Limb (tissue), 2 donors: ENCODE measurements around the gene OLA1.

Experiments used
- DNase-seq, 2 donors: peaks; one replicate each; pipeline ENCODE4 v3.0.0-alpha.2; 2016; ENCODE audit errors: extremely low spot score in 2 of 2

Gene OLA1

DNA sequence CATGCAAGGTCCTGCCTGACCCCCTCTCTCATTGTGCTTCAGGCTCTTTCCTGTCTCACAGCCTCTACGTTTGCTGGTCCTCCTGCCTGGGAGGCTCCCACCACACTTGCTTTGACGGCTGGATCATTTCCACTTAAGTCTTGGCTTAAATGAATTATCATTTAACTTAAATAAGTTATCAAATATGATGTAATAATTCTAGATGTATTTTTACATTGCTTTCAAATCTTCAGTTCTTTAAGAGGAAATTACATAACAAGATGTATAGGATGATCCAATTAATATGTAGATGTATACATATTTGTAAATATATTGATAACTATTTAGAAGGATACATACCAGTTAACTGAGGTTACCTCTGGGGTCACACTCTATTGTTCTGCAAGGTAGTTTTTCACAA lies 180.5 kb downstream of the OLA1 start:
- DNase-seq: no peak

DNA sequence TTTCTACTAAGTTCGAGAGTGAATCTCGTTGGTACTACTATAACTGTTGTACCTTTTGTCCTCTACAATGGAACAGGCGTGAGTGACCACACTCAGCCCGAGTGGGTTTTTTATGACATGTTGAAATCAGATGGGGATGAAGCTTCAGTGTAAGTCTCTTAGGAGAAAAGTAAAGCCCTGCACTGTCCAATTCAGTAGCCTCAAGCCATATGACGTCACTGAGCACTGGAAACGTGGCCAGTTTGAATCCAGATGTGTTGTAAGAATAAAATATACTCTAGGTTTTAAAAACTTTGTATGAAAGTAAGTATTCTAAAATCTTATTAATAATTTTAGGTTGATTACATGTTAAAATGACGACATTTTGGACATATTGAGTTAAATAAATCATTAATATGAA lies 181.5 kb downstream of the OLA1 start:
- no peak for DNase-seq

- no peak for DNase-seq
Observed at GRCh38 chr2:174063492-174064092, 184.7 kb downstream of the OLA1 start.

GRCh38 chr2:174062934-174063333 lies 185.4 kb downstream of the OLA1 start:
- DNase-seq: no peak

DNA sequence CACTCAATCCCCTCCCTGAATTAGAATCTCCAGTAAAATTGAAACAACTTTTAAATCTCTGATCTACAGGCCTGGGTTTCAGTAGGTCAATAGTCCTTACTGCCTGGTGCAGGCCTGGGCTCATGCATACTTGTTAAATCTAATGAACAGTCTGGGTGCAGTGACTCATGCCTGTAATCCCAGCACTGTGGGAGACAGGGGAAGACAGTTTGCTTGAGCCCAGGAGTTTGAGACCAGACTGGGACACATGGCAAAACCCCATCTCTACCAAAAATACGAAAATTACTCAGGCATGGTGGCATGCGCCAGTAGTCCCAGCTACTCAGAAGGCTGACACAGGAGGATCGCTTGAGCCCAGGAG lies 188.5 kb downstream of the OLA1 start:
- no peak for DNase-seq

DNA sequence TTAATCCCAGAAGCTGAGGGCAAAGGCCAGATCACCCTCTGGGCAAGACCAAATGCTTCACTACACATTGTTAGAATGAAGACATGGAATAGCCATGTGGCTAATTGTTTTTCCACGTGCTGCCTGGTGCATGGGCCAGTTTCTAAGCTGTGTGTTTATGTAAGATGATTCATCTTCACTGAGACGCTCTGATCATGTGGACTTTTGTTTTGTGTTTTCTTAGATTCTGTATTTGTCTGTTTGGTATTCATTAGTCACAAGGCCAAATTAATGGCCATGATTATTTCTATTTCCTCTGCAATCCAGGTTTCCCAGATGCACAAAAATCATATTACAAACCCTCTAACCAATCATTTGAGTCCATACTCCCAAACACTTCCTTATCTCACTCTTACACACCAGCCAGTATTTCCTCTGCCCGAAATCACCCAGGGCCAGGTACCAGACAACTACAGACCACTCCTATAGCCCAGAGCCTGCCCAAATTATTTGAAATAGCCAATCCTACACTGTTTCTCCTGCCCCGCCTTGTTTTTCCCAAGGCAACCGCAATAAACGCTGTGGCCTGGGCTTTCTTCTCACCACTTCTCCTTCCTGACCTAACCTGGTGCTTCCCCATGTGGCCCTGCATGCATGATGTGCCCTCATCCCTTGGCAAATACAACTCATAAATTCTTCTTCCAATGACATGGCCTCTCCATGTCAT lies 189.0 kb downstream of the OLA1 start:
- no peak for DNase-seq

DNA sequence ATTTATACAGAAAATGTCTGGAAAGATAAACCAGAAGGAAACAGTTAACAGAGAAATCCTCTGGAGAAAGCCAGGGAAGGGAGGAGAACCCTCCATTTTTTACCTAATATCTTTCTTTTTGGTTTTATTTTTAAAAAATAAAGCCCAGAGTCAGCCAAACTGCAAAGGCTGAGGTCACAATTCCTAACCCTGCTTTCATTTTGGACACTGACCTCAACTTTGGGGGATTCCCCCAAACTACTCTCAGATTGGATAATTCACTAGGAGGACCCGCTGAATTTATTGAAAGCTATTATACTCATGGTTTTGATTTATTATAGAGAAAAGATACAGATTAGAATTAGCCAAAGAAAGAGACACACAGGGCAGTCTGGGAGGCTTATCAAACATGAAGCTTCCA lies 189.9 kb downstream of the OLA1 start:
- DNase-seq: no peak

GRCh38 chr2:174058026-174058425 lies 190.3 kb downstream of the OLA1 start:
- no peak for DNase-seq

DNA sequence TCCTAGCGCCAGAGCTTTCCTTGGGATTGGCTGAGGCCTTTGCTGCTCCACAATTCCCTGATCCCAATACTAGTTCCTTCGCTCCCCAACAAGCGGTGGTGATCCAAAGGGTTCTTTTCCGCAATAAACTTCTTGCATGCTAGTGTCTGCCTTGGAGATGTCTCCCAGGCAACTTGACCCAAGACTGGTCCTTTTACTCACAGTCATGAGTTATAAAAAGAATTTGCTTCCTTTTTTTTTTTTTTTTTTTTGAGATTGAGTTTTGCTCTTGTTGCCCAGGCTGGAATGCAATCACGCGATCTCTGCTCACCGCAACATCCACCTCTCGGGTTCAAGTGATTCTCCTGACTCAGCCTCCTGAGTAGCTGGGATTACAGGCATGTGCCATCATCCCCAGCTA lies 193.4 kb downstream of the OLA1 start:
- no peak for DNase-seq

DNA sequence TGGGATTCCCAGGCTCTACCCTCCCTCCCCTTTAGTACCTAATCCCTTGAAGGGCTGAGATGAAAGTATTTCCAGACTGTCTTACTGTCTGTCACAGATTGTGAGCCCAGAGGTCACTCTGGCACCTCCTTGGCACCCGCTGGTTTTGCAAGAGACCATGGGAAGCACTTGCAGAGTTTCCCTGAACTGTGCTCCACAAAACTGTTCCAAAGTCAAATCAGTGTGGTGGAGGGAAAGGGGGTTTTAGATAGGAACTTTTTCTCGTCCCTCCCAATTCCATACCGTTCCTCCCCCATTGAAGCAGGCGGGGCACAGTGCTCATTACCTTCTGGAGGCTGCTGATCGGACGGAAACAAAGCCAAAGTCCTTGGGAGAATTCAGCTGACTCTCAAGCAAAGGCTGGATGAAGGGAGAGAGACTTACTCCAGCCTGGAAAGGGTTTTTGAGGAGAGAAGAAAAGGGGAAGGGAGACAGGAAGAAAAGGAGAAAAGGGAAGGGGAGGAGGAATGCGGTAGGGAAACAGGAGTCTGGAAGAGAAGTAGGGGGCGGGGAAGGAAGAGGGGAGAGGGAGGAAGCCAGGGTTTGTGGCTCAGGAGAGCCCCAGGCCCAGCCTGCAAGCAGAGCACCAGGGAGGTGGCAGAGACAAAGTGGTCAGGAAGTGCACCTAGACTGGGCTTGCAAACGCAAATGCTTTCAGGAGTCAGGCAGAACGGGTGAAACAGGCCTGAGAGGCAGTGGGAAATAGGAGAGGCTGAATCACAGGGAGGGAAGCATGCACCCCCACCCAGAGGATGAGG lies 194.8 kb downstream of the OLA1 start:
- no peak for DNase-seq

DNA sequence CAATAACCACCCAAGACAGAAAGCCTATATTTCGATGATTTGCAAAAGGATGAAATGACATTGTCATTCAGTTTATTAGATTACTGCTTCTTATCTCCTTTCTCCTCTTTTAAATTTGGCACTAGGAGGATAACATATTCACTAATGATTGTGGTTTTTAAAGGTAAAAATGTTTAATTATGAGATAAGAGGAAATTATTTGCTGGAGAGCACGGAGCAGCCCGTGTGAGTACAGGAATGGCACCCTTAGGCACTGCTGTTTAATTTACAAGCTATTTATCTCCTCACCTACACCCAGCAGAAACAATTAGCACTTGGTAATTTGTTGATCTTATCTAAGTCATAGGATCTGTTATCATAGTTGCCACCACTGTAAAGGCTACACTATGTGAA lies 195.8 kb downstream of the OLA1 start:
- DNase-seq: no peak

- peak; percentile 53 to 60 for DNase-seq
Observed at GRCh38 chr2:174051741-174052583, 196.4 kb downstream of the OLA1 start.

- DNase-seq: no peak
Observed at GRCh38 chr2:174051068-174051467, 197.3 kb downstream of the OLA1 start.

- no peak for DNase-seq
Observed at GRCh38 chr2:174049895-174050294, 198.4 kb downstream of the OLA1 start.

GRCh38 chr2:174048243-174048642 lies 200.1 kb downstream of the OLA1 start:
- DNase-seq: no peak

GRCh38 chr2:174047746-174048145 lies 200.6 kb downstream of the OLA1 start:
- no peak for DNase-seq

DNA sequence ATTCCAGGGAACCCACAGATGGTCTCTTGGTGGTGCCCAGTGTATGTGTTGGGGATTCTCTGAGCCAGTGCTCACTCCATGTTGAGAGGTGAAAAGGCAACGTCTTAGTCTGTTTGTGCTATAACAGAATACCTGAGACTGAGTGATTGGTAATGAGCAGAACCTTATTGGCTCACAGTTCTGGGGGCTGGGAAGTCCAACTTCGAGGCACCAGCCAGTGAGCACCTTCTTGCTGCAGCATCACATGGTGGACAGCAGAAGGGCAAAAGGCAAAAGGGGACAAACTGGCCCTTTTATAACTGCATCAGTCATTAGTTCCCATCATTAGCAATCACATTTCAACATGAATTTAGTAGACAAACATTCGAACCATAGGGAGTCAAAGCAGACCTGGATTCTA lies 202.2 kb downstream of the OLA1 start:
- no peak for DNase-seq

- DNase-seq: no peak
Observed at GRCh38 chr2:174044556-174044955, 203.8 kb downstream of the OLA1 start.

DNA sequence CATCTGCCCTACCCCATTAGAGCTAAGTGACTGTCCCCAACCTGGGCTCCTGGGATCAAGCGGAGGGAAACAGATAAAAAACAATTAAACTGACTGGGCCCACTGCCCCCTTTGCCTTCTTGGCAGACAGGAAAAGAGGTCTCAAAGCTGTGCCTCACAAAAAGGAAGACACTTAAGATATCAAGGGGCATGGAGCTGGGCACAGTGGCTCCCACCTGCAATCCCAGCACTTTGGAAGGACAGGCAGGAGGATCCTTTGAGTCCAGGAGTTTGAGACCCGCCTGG lies 208.0 kb downstream of the OLA1 start:
- no peak for DNase-seq

DNA sequence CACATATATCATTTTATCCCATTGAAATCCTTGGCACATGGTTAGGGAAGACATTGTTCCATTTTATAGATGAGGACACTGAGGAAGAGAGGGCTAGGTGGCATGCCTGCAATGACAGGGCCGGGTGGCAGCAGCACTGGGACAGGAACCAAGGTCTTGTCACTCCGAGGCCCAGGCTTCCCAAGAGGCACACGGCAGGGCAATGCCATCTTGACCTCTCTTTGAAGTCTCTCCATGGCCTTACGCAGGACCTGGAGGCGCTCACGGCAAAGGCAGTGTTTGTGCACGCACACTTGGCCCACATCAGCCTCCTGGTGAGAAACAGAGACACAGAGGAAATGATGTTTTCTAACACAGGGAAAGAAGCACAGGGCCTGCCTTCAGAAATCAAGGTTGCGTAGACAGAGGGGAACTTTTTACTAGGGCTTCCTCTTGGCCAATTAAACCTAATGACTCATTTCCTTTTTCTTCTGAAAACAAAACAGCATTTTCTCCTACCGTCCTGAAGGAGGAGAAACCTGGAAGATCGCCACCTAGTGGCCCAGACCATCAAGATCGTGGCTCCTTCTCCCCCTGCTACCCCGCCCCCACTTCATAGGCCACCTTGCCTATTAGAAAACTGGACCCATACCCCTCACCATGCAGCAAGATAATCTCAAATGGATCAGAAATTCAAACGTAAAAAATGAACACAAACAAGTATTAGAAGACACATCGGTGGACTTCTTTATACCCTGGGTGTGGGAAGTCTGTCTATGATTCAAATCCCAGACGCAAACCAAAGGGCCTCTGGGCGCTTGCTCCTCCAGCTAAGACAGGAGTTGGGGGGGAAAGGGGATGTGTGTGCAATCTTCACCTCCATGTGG lies 208.5 kb downstream of the OLA1 start:
- peak; percentile 89 for DNase-seq

GRCh38 chr2:174038462-174038861 lies 209.9 kb downstream of the OLA1 start:
- no peak for DNase-seq
